HL-60/S4 (cell line): Measurements from ENCODE around the gene TSN.
"Not testable (repeated sequence)": the region's sequence is repeated elsewhere in the genome, so short reads cannot be mapped to it uniquely, and the experiment has no call there.

Experiments used
- in situ Hi-C: fragments of 300-500 bp; cut with MboI; formaldehyde crosslinking; loops from 2 replicates; pipeline ENCODE4 v1.14.3; 2022; ENCODE audit warnings: low sequenced_read_pairs

The TSN gene

GRCh38 chr2:121755237-121756111 lies at the start of gene TSN:
Gene TSN, plus strand, starts transcription at chr2:121755651. Its CDS starts 129 bp downstream, at chr2:121755780.
- in situ Hi-C loops, result no loop called here

- in situ Hi-C loops, result loop anchor here (25.0 kb wide), 2 partner anchors 169 to 619 kb away; partner anchors contain the start of gene RNU4ATAC
These were observed 49.5 kb upstream of the TSN start for GRCh38 chr2:121705958-121706357.

- in situ Hi-C loops, result loop anchor here (25.0 kb wide), 2 partner anchors 170 to 620 kb away; partner anchors contain the start of gene RNU4ATAC
These were observed 48.0 kb upstream of the TSN start for GRCh38 chr2:121707344-121707919.

GRCh38 chr2:121707920-121708361 lies 47.5 kb upstream of the TSN start:
- in situ Hi-C loops, result loop anchor here (25.0 kb wide), 2 partner anchors 171 to 621 kb away; partner anchors contain the start of gene RNU4ATAC

GRCh38 chr2:121709776-121710469 lies 45.5 kb upstream of the TSN start:
- in situ Hi-C loops, result loop anchor here (25.0 kb wide), 2 partner anchors 173 to 623 kb away; partner anchors contain the start of gene RNU4ATAC

GRCh38 chr2:121710470-121711170 lies 44.8 kb upstream of the TSN start:
- in situ Hi-C loops, result loop anchor here (25.0 kb wide), 2 partner anchors 173 to 623 kb away; partner anchors contain the start of gene RNU4ATAC

GRCh38 chr2:121711481-121711880 lies 44.0 kb upstream of the TSN start:
- in situ Hi-C loops, result loop anchor here (25.0 kb wide), 2 partner anchors 174 to 624 kb away; partner anchors contain the start of gene RNU4ATAC

- in situ Hi-C loops, result loop anchor here (25.0 kb wide), 2 partner anchors 179 to 629 kb away; partner anchors contain the start of gene RNU4ATAC
These were observed 39.3 kb upstream of the TSN start for GRCh38 chr2:121716126-121716525.

GRCh38 chr2:121717529-121717928 lies 37.9 kb upstream of the TSN start:
- in situ Hi-C loops, result loop anchor here (25.0 kb wide), 2 partner anchors 180 to 630 kb away; partner anchors contain the start of gene RNU4ATAC

GRCh38 chr2:121721926-121722325 lies 33.5 kb upstream of the TSN start:
- in situ Hi-C loops, result loop anchor here (10.0 to 25.0 kb wide), 3 partner anchors 185 to 635 kb away; partner anchors contain the start of gene RNU4ATAC

GRCh38 chr2:121722479-121722878 lies 33.0 kb upstream of the TSN start:
- in situ Hi-C loops, result loop anchor here (10.0 to 25.0 kb wide), 3 partner anchors 185 to 635 kb away; partner anchors contain the start of gene RNU4ATAC

GRCh38 chr2:121723316-121723715 lies 32.1 kb upstream of the TSN start:
- in situ Hi-C loops, result loop anchor here (10.0 to 25.0 kb wide), 3 partner anchors 186 to 636 kb away; partner anchors contain the start of gene RNU4ATAC

GRCh38 chr2:121727332-121727731 lies 28.1 kb upstream of the TSN start:
- in situ Hi-C loops, result loop anchor here (10.0 kb wide), 1 partner anchor 323 kb away; no protein-coding TSS in a partner anchor

- in situ Hi-C loops, result loop anchor here (10.0 kb wide), 1 partner anchor 323 kb away; no protein-coding TSS in a partner anchor
These were observed 27.5 kb upstream of the TSN start for GRCh38 chr2:121727950-121728349.

- in situ Hi-C loops, result no loop called here
These were observed 24.1 kb upstream of the TSN start for GRCh38 chr2:121731366-121731765.

- in situ Hi-C loops, result not testable (repeated sequence)
These were observed 20.9 kb upstream of the TSN start for GRCh38 chr2:121734544-121734943.

- in situ Hi-C loops, result no loop called here
These were observed 19.9 kb upstream of the TSN start for GRCh38 chr2:121735518-121736074.

- in situ Hi-C loops, result no loop called here
These were observed 19.4 kb upstream of the TSN start for GRCh38 chr2:121736140-121736461.

- in situ Hi-C loops, result no loop called here
These were observed 18.8 kb upstream of the TSN start, which contains the start of gene NIFK for GRCh38 chr2:121736462-121737336. Gene NIFK, minus strand, starts transcription at chr2:121736875. Its CDS starts 25 bp downstream, at chr2:121736850.
